CD1c-positive myeloid dendritic cell (primary cell): Measurements from ENCODE around the gene P2RY2.
A peak's percentile ranks its signal among the peaks of the same experiment; 100 is the strongest.

ENCODE experiments used
- DNase-seq: peaks from one replicate; pipeline ENCODE4 v3.0.0-alpha.2; 2016; ENCODE audit errors: extremely low spot score

P2RY2 gene

DNA sequence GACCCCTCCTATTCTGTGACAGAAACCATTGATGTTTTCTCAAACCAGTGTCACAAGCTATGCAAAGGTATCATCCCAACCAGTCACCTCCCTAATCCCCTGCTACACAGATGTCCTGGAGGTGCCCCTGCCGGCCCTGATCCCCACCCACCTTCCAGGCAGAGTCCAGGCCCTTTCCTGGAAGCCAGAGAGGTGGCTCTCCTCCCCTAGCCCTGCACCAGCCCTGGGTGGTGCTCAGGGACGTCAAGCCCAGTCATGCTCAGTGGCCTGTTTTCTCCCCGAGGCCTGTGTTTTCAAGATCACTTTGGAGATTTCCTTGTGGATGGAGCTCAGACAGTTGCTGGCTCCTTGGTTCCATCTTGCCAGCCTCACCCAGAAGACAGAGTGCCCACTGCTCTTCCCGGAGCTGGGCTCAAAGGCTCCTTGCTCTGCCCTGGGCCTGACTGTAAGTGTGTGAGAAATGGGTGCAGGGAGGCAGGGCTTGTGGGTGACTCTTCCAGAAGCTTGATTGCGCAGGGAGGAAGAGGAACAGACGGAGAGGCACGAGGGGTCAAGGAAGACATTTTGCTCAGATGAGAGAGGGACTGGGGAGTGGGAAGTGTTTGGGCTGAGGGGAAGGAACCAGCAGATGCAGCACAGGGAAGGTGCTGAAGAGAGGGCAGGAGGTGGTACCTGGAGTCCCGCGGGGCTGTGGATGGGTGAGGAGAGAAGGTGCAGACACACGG, 65.4 kb downstream of the P2RY2 start:
- DNase-seq, result peak; percentile 69

DNA sequence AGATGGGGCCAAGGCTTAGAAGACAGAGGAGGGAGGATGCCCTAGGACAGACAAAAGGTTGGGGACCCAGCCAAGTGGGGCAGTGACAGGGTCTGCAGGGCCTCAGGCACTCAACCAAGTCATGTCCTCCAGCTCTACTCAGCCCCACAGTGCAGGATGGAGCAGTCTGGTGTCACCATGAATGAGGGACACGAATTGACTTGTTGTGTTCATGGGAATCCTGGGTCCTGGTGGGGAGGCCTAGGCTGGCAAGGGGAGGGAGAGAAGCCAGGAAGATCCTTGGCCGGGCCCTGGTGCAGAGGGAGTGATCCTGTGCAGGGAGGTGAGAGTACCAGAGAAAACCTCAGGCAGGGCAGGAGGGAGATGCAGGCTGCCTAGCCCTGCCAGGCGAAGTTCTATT, 66.0 kb downstream of the P2RY2 start:
- DNase-seq, result no peak

DNA sequence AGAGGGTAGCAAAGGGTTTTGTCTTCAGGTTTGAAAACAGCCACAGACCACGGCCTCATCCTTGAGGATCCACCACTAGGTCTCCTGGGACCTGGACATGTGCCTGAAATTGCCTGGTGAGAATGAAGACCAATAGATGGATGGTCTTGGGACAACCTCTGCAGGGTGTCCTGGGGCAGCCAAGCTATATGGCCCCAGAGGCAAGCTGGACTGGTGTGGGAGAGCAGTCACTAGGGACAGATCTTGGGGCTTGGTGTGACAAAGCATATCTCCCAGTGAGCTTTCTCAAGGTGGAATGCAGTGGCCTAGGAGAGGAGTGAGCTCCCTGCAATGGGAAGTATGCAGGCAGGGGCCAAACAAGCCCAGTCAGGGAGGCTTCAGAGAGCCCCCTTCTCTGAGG, 67.6 kb downstream of the P2RY2 start:
- no peak for DNase-seq
